NCI-H1436 (cell line): ENCODE measurements around the gene DCP1A.

ENCODE experiments used
- DNase-seq: peaks from one replicate; lab custom pipeline; 2025; lab: John Stamatoyannopoulos, UW

The DCP1A gene

DNA sequence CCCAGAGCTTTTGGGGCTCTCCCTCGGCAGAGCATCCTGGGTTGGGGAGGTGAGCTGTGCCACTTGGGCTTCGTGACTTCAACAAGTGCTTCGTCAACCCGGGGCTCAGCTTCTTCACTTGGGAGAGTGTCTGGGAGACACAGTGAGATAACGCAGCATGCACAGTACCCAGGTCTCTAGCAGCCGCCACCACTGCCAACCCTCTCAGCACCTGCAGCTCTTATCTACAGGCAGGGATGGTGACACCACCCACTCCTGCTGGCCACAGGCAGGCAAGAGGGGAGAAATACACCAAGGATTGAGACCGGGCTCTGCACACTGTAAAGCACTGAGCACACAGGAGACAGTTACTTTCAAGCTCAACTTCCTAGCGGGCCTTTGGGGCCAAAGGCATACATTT is 103.1 kb downstream of the DCP1A start:
- no peak for DNase-seq

DNA sequence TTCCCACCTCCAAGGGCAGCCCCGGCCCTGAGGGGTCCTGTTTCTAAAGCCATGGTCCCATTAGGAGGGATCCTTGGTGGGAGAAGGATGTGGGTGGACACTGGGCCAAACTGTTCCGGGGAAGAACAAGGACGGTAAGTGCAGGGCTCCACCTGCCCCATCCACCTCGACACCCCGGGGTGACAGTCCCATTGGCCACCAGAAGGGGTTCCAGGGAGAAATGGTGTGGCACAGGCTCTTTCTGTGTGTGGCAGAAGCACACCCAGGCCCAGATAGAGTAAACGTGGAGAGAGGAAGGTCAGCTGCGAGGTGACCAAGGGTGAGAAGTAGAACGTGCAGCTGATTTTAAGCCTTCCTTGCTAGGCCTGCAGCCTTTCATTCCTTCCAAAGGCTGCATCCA is 103.6 kb downstream of the DCP1A start:
- no peak for DNase-seq

DNA sequence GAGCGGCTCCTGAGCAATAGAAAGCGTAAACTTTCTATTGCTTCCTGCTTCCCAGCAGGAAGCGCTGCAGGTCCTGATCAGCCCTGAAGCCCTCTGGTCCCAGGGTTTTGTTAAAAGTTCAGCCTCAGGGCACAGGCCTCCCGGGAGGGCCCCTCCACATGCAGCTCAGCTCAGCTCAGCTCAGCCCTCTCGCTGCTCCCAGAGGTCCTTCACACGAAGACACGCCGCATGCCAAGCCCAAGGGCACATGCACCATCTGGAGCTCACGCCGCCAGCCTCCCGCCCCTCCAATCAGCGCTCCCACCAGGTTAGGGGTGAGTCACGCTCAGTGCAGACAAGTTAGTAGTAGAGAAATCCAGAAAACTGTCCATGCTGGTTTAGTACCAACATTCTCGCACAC is 104.2 kb downstream of the DCP1A start:
- peak; percentile 39 for DNase-seq

DNA sequence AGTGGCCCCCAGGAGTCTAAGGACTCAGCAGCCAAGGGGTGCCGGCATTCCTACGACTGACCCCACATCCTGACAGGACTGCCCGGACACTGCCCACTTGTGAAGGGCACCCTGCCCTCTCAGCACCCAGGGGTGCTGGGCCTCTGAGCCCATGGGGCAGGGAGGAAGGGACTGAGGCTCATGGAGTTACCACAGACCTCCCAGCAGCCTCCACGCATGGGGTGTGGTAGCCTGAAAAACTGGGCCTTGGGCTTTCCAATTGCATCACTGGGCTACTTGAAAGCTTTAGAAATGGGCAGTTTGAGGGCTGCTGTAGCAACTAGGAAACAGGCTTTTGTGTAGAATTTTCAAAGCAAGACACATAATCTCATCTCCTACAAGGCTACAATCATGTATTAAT is 104.7 kb downstream of the DCP1A start:
- no peak for DNase-seq

DNA sequence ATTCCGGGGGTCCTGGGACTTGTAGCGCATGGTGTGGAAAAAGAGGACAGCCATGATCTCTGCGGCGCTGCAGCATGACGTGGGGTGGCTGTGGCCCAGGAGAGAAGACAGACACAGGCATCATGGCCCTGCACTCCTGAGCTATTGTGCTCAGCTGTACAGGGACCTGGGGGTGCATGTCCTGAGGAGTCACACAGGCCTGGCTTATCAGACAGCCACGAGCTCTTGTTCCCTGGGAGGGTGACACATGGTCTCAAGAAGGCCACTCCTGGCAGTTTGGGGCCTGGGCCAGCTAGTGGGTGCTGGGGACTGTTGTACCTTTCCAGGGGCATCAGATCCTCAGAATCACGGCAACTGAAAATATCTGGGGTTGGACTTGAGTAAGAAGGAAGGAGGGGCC is 105.2 kb downstream of the DCP1A start:
- DNase-seq, result no peak

DNA sequence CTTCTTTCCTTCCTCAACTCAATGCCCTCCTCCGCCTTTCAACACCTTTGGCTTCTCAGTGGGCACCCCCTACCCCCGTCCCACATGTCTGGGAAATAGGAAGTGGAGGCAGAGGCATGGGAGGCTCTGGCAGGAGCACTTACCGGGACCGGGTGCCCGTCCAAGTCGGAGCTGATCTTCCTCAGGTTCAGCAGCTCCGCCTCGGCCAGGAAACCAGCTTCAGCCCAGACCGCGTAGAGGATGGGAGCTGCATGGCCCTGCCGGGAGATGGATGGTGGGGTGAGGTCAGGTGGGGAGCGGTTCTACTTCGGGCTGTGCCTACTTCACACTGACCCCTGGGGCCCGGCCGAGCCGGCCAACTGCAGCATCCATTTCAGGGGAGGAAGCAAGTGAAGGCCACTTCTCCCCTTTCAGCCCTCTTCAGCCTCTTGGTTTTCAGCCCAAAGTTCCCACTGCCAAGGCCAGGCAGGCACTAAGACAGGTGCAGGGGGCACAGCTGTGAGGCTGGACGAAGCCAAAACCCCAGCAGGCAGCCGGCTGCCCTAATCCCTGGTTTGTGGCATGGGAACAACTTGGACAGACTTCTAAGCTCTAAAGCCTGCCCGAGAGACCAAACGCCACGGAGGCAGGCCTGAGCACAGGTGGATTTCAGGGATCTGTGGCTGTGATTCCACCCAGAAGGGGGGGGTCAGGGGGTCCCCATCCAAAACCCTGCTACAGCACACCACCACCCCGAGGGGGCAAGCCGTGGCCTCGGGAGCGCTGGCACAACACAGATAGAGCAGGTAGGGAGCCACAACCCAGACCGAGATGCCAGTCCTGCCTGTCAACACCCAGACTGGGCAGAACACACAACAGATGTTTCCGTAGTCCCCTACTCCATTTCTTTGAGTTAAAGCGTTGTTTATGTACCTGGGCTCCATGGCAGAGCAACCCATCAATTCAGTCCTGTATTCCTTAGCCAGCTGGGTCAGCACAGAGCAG is 106.1 kb downstream of the DCP1A start:
- no peak for DNase-seq

DNA sequence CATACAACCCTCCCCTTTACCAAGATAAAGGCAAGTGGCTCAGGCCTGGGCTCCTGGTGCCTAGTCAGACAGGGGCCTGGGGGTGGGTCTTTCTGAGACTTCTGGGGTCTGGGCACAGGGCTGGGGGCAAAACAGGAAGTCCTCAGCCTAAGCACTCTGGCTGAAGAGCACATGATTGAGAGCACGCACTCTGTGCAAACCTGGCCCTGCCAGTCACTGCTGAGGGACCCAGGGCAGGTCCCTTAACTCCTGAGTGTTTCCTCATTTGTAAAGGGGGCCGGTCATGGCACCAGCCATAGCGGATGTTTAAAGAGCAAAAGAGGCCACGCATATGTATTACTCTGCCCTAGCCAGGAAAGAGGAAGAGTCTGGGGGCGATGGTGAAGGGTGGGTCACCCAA is 107.5 kb downstream of the DCP1A start:
- DNase-seq, result no peak

DNA sequence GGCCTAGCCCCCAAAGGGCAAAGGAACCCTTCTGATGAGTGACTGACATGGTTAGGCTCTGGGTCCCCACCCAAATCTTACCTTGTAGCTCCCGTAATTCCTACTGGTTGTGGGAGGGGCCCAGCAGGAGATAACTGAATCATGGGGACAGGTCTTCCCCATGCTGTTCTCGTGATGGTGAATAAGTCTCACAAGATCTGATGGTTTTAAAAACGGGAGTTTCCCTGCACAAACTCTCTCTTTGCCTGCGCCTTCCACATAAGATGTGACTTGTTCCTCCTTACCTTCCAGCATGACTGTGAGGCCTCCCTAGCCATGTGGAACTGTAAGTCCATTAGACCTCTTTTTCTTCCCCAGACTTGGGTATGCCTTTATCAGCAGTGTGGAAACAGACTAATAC is 108.5 kb downstream of the DCP1A start:
- DNase-seq, result no peak

DNA sequence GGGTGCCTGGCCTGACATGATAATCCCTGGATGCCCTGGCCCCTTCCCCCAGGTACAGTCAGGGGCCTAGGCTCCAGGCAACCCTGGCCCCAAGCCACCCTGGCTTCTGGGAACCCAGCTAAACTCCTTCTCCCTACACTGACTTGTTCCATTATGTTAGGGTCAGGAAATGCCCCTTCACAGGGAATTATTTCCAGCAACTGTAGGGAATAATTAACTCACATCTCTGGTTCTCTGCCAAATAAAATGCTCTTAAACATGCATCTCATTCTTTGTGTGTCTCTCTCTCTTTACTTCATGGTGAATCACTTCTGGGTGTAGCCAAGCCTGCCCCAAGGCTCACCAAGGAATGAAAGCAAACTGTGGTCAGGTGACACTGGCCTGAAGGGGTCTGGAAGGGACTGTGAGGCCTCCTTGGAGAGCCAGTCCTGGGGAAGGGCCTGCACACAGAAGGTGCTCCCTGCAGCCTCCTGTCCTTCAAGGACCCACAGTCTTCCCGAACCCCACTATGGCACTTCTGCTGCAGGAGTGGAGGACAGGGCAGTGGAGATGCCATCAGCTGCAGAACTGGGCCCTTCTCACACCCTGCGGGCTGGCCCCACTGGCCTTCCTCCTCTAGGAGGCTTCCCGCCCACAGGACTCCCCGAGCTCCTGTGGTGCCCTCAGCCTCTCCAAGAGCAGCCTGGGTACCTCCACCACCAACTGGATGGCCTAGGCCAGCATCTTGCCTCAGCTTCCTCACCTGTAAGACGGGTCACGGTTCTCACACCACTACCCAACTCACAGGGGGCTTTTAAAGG is 109.1 kb downstream of the DCP1A start:
- no peak for DNase-seq

DNA sequence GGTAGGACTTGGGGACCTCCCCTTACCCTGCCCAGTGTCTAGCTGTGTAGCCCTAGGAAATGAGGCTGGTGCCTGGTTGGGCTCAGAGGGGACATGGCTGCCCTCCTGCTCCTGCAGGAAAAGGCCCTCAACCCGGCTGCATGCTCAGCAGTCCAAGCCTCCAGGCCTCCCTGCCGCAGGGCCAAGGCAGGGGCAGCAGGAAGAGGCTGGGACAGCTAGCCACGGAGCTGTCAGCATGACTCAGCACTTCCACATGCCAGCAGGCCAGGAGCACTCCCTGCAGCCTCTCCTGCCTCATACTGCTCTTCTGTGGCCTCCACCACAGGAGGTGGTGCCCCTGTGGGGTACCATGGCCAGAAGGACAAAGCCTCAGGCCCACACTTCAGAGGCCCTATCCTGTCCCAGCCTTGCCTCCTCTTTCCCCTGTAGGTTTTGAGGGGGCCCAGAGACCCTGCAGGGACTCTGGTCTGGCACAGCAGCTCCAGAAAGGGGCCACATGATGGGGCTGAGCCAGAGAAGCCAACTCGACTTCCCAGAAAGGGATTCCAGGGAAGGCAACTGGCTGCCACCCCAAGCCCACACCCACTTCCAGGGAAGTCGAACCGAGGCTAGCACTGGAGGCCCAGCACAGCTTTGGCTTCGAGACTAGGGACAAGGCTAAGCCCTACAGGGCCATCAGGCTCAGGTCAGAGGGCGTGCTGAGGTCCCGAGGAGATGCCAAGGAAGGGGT is 111.1 kb downstream of the DCP1A start:
- DNase-seq, result no peak

DNA sequence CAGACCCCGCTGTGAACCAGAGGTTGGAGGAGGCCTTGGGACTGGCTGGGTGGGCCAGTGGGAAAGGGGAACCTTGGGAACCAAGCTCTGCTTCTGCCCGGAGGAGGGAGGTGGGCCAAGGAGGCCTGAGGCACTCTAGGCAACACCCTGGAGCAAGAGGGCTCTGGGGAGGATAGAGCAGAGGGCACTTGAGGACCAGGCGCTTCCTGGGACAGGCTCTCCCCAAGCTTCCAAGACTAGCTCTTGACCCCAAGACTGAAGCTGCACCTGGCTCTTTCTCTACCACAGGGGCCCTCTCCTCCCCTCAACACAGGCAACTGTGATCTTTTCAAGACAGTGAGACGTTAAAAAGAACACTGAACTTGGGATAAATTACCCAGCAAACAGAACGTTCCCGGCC is 111.8 kb downstream of the DCP1A start:
- DNase-seq, result no peak

DNA sequence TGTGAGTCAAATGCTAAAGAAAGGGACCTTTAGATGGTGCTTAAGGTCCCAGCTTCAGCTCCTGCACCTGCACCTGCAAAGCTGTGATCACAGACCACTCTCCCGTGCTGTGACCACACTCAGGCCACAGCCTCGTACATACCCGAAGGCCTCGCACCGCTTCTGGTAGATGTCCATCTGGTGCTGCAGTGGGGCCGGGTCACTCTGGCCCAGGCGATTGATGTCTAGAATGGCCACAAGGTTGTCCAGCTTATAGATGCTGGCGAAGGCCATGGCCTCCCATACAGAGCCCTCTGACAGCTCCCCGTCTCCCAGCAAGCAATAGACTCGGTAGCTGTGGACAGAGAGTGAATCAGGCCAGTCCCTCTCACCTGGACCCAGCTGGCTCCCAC is 112.5 kb downstream of the DCP1A start:
- no peak for DNase-seq

DNA sequence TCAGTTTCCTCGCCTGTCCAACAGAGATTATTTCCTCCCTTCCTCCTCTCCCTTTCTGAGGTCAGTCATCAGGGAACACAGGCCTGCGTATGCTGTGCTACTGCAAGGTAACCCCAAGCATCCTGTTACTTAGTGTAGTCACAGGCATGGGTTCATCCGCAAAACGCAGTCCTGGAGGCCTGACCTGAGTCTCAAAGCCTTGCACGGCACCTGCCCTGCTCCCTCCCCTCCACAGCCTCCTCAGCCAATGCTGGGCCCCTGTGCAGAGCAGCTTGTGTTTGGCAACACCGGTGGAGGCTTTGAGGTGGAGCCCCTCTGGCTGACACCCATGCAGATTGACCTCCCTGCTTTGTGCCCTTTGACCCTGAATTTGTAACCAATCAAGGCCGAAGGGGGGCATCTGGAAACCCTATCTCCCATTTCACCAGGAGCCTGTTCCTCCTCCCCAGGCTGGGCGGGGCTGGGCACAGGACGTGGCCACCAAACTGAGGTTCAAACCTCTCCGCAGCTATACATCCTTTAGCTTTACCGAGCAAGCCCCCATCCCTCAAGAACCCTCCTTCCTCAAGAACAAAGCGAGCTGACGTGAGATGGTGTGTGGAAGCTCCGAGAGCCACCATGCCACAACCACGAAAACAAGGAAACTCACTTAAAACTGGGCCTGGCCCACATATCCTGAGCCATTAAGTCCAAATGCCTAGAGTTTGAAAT is 113.1 kb downstream of the DCP1A start:
- DNase-seq, result no peak
